HG02885 (cell line): ENCODE results near the gene XCL1.
"Not testable (repeated sequence)": the region's sequence is repeated elsewhere in the genome, so short reads cannot be mapped to it uniquely, and the experiment has no call there.

Experiments
- ATAC-seq: cut with Tn5 transposase; IDR thresholded peaks from one replicate; pipeline ENCODE4 v1.9.1; 2021; ENCODE audit warnings: mild to moderate bottlenecking; ENCODE audit not compliant: unreplicated experiment, poor library complexity

The XCL1 gene

DNA sequence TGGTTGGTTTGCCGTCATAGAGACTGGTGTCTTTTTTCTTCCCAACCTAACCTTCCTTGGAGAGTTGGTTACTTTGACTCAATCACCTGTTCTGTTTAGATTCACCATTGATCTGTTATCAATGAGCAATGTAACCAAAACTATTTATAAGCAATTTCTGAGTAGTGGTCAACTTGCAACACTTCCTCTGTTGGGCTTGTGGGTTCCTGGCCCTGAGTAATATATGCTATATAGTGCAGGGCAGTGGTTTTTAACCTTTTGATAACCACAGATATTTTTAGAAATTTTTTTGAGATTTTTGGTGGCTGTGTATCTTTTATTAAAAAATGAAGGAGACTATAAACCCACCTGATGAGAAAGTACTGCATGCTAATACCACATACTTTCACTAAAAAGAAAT lies 9.4 kb upstream of the XCL1 start:
- no peak for ATAC-seq

DNA sequence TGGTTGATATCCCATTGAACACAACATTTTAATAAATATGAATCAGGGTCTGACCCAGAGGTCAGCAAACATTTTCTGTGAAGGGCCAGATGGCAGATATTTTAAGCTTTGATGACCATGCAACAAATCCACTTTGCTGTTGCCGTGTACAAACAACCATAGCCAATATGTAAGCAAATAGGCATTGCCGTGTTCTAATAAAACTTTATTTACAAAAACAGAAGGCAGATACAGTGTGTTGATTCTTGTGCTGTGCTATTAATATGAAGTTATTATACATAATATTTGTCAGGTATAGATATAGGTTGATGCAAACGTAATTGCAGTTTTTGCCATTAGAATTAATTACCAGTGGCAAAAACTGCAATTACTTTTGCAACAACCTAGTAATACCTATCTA lies 8.8 kb upstream of the XCL1 start:
- no peak for ATAC-seq

DNA sequence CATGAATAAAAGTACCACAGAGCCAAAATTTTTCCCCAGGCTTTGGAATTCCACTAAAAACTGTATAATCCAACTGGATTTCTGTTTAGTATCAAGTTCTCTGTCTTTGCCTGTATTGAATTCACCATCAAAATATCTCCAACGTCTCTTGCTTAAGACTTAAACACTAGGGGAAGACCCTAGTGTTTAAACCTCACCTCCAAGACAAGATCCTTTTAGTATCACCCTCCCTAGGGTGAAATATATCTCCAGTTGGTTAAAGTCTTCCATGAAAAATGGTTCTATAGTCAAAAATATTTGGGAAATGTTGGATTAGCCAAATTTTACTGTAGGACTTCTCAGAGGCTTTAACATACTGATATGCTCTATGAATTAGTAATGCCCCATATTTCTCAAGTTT lies 8.1 kb upstream of the XCL1 start:
- no peak for ATAC-seq

DNA sequence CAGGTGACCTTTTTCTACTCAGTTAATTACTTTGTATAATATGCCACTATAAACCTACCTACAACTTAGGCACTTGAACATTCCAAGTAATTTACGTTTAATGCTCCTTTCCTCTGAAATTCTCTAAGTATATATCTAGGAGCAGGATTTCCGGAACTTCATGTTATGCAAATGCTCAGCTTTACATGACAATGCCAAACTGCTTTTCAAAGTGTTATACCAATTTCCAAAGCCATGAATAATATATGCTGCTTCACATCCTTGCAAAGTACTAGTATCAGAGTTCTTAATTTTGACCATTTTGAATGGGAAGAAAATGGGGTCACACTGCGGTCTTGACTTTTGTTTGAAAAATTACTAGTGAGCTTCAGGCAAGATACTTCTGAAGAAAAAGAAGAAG lies 5.8 kb upstream of the XCL1 start:
- no peak for ATAC-seq

DNA sequence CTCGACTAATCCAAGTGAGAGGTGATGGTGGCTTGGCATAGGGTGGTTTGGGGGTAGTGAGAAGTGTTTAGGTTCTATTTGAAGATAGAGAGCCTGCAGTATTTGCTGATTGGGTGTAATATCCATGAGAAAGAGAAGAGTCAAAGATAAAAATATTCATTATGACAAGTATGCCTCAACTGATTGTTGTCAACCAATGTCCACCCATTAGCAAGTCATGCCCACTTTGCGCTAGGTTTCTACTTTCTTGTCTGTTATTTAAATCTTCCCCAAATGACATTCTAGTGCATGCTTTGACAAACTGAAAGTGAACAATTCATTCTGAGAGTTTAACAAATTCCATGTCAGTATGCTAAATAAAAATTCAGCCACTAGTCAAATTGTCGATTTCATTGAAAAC lies 3.8 kb upstream of the XCL1 start:
- no peak for ATAC-seq

DNA sequence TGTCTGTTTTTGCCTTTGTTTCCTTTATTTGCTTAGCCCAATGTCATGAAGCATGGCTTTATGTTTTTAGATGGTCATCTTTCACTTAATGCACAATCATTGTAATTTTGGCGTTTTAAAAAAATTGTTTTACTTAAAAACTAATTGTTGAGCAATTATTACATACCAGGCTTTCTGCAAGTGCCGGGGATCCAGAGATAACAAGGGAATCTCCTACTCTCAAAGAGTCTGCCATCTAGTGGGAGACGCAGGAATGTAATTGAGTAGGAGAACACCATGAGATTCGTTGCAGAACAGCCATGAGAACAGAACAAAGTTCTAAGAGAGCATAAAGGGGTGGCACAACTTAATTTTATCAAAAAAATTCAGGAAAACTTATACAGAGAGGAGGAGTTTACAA lies 2.2 kb upstream of the XCL1 start:
- peak; percentile 50 for ATAC-seq

DNA sequence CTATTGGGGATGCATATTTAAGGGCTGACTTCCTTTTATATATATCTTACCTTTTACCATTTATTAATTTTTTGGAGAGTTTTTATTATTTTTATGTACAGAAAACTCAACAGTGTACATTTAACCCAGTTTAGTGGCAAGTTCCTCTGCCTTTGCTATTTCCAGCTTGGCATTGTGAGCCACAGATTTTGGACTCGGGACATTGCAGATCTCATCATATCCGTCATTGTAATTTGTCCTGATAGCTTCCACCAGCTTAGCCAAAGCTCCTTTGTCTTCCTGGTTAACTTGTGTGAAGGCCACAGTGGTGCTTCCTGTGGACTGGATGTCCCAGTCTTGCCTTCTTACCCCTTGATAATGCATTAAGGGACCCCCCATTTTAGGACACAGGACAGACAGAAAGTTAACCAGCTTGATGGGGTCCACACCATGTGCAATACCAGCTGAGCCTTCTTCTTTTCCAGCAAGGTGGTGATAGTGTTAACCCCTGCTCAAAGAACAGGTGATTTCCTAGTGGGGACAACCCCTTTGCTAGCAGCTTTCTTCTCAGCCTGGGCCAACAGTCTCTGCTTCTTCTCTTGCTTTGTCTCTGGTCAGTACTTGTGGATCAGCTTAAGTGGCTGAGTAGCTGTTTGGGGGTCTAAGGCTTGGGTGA lies 2.3 kb downstream of the XCL1 start:
- ATAC-seq, result not testable (repeated sequence)

DNA sequence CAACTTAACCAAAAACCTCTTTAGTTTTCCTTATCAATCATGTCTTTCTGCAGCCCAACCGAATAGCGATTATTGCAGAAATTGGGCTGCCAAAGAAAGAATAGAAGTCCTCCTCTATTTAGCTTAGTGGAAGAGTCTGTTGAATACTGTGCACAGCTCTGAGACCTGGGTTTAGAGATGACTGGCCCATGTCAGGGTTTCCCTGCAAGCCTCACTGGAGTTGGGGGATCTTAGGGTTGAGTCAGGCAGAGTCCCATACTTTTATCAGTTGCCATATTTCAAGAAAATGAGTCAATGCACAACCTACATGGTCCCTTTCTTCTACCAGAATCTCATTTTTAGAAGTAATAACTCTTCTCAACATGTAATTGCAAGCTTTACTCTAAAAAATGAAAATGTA lies 3.9 kb downstream of the XCL1 start:
- not testable (repeated sequence) for ATAC-seq

DNA sequence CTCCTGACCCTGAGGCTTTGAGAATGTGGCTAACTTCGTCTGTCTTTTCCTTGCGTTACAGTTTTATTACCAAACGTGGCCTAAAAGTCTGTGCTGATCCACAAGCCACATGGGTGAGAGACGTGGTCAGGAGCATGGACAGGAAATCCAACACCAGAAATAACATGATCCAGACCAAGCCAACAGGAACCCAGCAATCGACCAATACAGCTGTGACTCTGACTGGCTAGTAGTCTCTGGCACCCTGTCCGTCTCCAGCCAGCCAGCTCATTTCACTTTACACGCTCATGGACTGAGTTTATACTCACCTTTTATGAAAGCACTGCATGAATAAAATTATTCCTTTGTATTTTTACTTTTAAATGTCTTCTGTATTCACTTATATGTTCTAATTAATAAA lies 4.6 kb downstream of the XCL1 start:
- not testable (repeated sequence) for ATAC-seq

DNA sequence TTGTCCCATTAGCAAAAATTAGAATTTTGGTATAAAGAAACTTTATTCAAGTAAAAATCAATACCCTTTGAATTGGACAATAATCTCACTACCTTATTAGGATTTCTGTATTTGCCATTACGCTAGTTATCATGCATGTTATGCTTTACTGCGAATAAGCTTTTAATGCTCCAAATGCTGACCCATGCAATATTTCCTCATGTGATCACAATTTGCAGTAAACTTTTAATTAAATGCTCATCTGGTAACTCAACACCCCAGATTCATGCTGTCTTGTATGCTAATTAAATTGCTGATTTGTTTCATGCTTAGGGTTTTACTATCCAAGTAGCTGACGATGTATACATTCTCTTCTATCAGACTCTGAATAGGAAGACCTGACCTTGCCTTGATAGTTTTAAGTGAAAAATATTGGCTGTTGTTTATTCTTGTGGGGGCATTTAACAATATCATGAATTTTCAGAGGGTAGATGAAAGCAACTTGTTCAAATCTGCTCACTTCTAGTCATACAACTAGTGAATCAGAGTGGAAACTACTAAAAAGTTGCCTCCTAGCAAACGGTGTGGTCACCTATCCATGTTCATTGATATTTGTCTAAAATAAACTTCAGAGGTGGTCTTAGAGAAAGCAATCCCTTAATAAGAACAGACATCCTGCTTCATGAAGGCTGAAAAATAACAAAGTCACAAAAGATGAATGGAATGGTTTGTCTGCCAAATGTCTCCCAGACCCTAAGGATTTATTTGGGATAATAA lies 5.6 kb downstream of the XCL1 start:
- no peak for ATAC-seq

DNA sequence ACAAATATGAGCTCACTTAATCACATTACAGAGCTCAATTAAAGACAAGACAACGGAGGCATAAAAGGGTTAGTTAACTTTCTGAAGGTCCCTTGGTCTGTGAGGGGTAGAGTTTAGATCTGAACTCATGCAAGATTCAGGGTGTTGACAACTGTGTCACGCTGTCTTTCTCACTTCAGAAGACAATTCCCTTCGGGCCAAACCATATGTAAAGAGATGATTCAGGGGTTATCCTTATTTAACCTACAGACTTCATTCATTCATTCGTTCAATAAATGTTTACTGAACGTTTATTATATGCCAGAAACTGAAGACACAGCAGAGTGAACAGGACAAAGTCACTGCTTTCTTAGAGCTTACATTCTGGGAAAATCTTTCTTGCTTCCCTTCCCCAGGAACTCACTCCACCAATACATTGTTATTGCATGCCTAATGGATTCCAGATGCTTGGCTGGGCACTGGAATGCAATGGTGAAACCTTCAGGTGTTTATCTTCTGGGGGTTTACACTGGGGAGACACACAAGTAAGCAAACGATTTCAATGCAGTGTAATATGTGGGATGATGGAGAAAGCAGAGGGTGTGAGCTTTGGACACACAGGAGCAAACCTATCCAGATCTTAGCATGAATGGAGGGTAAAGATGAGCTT lies 6.4 kb downstream of the XCL1 start:
- ATAC-seq, result no peak

DNA sequence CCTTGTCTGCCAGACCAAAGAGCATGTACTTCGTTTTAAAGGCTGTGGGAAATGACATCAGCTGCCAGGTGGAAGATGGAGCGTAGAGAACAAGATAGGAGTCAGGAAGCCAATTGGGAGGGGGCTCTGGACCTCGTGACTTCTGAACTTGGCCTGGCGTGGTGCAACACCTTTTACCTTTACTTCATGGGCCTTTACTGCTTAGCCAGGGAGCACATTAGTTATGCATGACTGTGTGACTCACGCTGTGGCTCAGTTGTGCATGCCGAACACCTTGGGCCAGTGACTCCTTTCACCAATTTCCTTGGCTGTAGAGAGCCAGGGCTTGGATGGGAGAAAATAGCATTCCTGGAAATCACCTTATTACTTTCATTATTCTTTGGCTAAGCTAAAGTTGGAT lies 7.2 kb downstream of the XCL1 start:
- no peak for ATAC-seq

DNA sequence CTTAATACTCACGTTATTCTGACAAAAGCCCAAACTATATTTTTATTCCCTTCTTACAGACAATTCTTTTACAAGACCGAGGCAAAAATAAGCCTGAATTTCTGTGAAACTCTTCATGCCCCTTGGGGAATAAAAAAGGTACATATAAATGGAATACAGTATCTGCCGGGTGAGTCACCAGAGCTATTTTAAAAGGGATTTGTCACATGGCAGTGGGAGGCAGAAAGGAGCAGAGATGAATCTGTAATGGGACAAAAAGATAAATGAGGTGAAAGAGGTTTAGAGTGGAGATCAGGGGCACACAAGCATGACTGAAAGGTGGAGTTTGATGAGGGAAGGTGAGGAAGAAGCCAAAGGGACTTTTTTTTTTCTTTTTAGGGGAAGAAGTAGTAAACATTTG lies 8.8 kb downstream of the XCL1 start:
- ATAC-seq, result no peak

DNA sequence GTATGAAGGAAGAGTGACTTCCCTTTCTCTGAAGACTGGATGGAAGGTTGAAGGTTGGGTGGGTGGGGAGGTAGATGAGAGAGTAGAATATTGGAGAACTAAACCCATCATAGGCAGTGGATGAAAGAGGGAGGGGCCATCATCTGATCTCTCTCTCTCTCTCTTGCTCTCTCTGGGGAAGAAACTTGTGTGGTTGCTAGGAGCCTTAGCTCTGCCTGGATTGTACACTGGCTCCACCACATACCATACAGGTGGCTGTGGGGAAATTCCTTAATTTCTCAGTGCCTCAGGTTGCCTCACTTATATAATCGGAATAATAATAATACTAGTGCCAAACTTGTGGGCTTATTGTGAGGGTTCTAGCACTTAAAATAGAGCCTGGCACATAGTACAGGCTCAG lies 9.5 kb downstream of the XCL1 start:
- ATAC-seq, result no peak

DNA sequence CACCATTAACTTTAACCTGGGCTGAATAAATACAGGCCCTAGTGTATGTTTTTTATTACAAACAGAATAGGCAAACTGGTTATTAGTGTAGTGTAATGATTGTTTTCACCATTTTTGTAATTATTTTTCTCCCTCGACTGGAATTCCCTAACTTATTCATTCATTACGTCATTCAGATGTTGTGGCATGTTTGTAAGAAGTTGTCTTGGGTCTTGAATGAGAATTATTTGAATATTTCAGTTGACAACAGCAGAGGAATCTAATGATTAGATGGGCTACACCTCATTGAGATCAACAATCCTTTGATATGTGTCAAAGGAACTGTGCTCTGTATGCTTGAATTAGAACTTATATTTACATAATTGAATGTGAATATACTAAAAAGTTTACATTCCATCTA lies 12.8 kb downstream of the XCL1 start:
- no peak for ATAC-seq

DNA sequence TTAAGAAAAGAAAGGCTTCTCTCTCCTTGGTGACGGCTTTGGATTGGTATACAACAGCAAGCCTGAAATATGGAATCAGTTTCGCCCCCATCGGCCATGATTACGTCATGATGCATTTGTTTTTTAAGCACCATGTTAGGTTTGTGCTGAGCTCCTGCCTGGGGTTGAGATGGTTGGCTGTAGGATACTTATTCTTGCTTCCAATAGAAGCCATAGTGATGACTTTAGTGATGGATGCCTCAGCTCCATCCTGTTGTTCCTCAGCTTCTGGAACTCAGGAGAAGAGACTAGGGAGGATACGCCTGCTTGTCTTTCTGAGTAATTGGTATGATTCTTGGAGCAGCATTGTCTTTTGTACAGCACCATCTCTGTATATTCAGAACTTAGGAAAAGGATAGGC lies 14.7 kb downstream of the XCL1 start:
- ATAC-seq, result no peak

DNA sequence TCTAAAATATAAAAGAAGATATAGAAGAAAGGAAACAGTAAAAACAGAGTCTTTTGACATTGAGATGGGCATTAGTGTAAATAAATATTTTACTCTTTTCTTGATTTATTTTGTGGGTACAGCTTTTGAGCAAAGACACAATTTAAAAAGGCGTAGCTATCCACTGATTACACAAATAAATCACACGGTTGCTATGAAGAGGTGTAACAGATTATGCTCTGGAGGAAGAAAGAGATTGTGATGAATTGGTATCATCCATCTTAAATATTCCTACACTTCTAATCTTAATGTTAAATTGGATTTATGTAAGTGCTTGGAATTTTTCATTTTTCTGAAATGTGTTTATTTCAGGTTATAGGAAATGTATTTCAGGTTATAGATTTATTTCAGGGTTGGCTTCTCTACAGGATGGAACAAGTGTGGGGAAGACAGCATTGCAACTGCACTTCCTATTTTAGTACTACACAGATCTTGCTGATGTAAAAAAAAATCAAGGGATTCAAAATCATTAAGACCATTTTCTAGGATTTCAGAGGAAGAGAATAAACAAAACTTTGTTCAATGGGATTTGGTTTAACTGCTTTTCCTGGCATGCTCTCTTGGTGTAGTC lies 15.3 kb downstream of the XCL1 start:
- ATAC-seq, result no peak

DNA sequence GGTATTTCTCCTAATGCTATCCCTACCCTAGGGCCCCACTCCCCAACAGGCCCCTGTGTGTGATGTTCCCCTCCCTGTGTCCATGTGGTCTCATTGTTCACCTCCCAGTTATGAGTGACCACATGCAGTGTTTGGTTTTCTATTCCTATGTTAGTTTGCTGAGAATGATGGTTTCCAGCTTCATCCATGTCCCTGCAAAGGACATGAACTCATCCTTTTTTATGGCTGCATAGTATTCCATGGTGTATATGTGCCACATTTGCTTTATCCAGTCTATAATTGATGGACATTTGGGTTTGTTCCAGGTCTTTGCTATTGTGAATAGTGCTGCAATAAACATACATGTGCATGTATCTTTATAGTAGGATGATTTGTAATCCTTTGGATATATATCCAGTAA lies 19.0 kb downstream of the XCL1 start:
- ATAC-seq, result not testable (repeated sequence)

DNA sequence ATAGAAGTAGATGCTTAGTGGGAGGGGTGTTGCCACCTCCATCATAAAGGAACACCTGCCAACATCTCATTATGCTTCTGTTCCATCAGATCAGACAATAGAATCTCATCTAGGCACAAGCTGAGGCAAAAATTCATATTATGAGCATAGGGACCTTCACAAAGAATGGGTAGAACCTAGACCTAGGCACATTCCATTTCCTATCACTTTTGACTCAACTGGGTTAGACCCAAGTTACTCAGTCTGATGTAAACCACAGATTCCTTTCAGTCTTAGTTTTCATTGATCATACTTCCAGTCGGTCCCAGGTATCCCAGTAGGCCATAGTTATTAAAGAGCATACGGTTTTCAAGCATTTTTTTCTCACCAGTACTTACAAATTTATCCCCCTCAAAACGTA lies 21.7 kb downstream of the XCL1 start:
- ATAC-seq, result no peak

DNA sequence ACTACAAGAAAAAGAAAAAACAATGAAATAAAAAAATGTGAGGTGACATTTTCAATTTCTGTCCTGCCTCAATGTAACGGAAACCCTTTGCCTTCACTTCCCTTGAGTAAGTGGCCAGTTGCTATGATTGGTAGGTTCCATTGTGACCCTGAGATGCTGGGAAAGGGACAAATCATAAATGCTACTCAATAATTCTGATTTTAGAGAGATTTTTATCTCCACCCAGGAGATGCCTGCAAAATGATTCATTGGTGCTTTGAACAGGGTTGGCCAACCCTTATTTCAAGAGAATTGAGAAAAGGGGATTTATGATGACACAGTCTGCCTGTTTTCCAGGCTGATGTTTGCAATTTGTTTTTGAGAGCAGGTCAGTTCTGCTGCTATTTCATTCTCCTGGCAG lies 22.5 kb downstream of the XCL1 start:
- no peak for ATAC-seq

DNA sequence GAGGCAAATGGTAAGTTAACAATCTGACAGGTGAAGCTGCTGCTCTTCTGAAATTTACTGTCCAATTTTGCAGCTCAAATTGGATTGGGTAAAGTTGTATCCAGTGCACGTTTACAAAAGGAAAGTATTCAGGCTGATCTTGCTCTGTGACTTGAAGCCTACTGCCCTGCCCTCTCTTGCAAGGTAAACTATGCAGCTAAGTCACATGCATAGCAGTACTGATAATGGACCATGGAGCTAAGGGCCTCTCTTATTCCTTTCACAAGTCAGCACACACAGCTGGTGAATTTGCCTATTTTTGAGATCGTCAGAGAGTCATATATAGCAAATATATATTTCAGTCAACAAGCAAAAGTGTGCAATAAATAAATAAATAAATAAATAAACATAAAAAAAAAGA lies 23.2 kb downstream of the XCL1 start:
- no peak for ATAC-seq
